Testis (tissue), 3 donors: ENCODE results near the gene HNRNPA1. TPM values are rescaled to one million over a fixed set of nuclear protein-coding genes. Genes with fewer than 3 reads are reported as not detected.

Source experiments
- DNase-seq: peaks from one replicate; pipeline ENCODE4 v3.0.0-alpha.2; 2019
- H3K27ac ChIP-seq, 2 donors: fragments of 200-600 bp; sonication (generic); one replicate each; pipeline ENCODE4 v1.5.1; 2019
- H3K27me3 ChIP-seq: fragments of 200-600 bp; sonication (generic); one replicate; pipeline ENCODE4 v1.5.1; 2019
- H3K36me3 ChIP-seq: fragments of 200-600 bp; sonication (generic); one replicate; pipeline ENCODE4 v1.5.1; 2017; ENCODE audit warnings: low read depth; ENCODE audit errors: missing control alignments
- H3K4me1 ChIP-seq: fragments of 200-600 bp; sonication (generic); one replicate; pipeline ENCODE4 v1.5.1; 2019
- H3K4me3 ChIP-seq, 2 donors: fragments of 200-600 bp; sonication (generic); one replicate each; pipeline ENCODE4 v1.5.1; 2017 to 2019
- H3K9me3 ChIP-seq: fragments of 200-600 bp; sonication (generic); one replicate; pipeline ENCODE4 v1.5.1; 2017
- CTCF ChIP-seq, 3 experiments: fragments of 450-650 bp in 2 of 3; fragments of 200-600 bp in 1 of 3; sonication (generic) in 1 of 3; IDR thresholded peaks; one replicate each; pipeline ENCODE4 v1.5.1; 2016 to 2019; ENCODE audit warnings: antibody characterized with exemption in 3 of 3, mild to moderate bottlenecking in 2 of 3, moderate library complexity in 1 of 3
- POLR2A ChIP-seq: fragments of 450-650 bp; IDR thresholded peaks from one replicate; pipeline ENCODE4 v1.6.1; 2017; ENCODE audit warnings: antibody characterized with exemption, mild to moderate bottlenecking, moderate library complexity
- WGBS, 2 donors: methylation state at CpG; one replicate each; pipeline ENCODE4 v1.1.5; 2018; 5-methylcytosine and 5-hydroxymethylcytosine counted together
- intact Hi-C: fragments of 100-400 bp; cut with DNase I; formaldehyde crosslinking; loops from one replicate; pipeline ENCODE4 v1.15.1; 2023; ENCODE audit warnings: low total_unique reads
- polyA plus RNA-seq: library from polyadenylated mRNA; stranded (reverse); fragments of 350-450 nt; fragmentation: Illumina TruSeq; extraction: RNeasy Lipid Tissue Mini Kit (QIAGEN cat#74804); gene quantifications from one replicate; pipeline ENCODE4 v1.2.3, GENCODE V29; 2014; ENCODE audit warnings: low read depth, low replicate concordance; ENCODE audit not compliant: insufficient read depth
- total RNA-seq, 2 donors: library from RNA; depleted of rRNA; stranded (reverse); fragments of >200 nt; gene quantifications; one replicate each; pipeline ENCODE4 v1.2.3, GENCODE V29; 2016

Gene HNRNPA1
- total and polyA plus RNA-seq, 3 donors from 2014 or later: 250 to 534 (median 293) TPM

- DNase-seq: no peak
- H3K4me3 ChIP-seq: no peak overlapping the region
- 88 to 95% methylated on average over 1 of the region's 1 CpG for WGBS, 2 donors
- intact Hi-C loops: no loop called here
- H3K4me1 ChIP-seq: peaks cover 8% of the 10 kb centered on the region
- TF ChIP-seq CTCF (IDR thresholded peaks at IDR 0.05): peak in 2 of 3 experiments; percentile 37 to 63
- no peak for TF ChIP-seq POLR2A
- no peaks in the 10 kb centered on the region for H3K27me3 ChIP-seq
- no peaks in the 10 kb centered on the region for H3K36me3 ChIP-seq
- H3K9me3 ChIP-seq: no peaks in the 10 kb centered on the region
- no peak overlapping the region for H3K27ac ChIP-seq
Observed at GRCh38 chr12:54251667-54252284, 28.8 kb upstream of the HNRNPA1 start.

DNA sequence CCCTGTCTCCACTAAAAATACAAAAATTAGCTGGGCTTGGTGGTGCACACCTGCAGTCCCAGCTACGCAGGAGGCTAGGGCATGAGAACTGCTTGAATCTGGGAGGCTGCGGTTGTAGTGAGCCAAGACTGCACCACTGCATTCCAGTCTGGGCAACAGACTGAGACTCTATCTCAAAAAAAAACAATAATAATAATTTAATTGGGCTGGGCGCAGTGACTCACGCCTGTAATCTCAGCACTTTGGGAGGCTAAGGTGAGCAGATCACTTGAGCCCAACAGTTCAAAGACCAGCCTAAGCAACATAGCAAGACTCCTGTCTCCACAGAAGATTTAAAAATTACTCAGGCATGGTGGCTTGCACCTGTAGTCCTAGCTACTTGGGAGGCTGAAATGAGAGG is 27.3 kb upstream of the HNRNPA1 start:
- H3K27ac ChIP-seq: no peak overlapping the region
- DNase-seq: no peak
- H3K9me3 ChIP-seq: no peaks in the 10 kb centered on the region
- H3K27me3 ChIP-seq: no peaks in the 10 kb centered on the region
- H3K36me3 ChIP-seq: no peaks in the 10 kb centered on the region
- peaks cover 8% of the 10 kb centered on the region for H3K4me1 ChIP-seq
- no peak for TF ChIP-seq CTCF (IDR thresholded peaks at IDR 0.05)
- 90 to 93% methylated on average over 4 of the region's 4 CpGs for WGBS, 2 donors
- no peak overlapping the region for H3K4me3 ChIP-seq
- intact Hi-C loops: no loop called here

DNA sequence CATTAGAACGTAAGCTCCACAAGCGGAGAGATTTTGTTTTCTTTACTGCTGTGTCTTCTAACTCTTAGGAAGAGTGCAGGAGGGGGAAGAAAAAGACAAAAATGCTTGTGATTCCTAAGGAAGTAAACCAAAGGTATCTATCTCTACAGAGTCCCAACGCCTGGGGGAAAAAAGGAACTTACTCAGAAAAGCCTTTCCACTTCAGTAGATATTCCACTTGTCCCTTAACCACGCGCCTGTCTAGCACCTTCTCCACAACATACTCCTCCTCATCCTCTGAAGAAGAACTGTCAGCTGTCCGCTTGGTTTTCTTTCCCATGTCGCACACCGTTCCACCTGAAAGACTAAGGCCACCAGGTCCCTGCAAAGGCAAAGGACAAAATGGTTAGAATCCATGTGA is 23.2 kb upstream of the HNRNPA1 start:
- no peak overlapping the region for H3K27ac ChIP-seq
- intact Hi-C loops: no loop called here

DNA sequence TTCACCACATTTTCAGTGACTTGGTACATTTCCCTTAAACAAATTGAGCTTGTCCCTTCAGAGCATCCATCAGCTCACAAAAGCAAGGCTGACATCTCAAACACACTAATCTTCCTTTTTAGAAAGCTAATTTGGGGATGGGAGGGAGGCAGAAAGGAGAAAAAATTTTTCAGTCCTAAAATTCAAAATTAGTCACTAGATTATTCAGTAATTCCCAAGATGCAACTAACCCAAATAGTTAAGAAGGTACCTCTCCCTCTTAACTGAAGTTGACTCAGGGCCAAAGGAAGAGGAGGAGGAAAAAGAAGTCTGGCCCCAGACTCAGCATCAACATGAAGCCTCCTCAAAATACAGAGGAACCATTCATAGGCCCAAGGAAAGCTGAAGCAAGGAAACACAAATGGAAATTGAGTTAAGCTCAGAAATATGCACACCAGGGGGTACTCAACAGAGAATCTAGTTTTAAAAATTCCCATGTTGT is 22.3 kb upstream of the HNRNPA1 start:
- Histone ChIP-seq H3K9me3 (no peaks in the 10 kb centered on the region), H3K4me1 (peaks cover 42% of the 10 kb centered on the region), H3K27ac (peak overlapping the region; percentile 13 to 60), H3K36me3 (no peaks in the 10 kb centered on the region), H3K4me3 (no peak overlapping the region), H3K27me3 (no peaks in the 10 kb centered on the region)
- DNase-seq: no peak
- intact Hi-C loops: no loop called here
- no peak for TF ChIP-seq CTCF (IDR thresholded peaks at IDR 0.05)
- TF ChIP-seq POLR2A: no peak

More for the DNA sequence above, 23.2 kb upstream of the HNRNPA1 start:
- TF ChIP-seq CTCF (IDR thresholded peaks at IDR 0.05): no peak
- no peak for TF ChIP-seq POLR2A
- H3K4me1 ChIP-seq: peaks cover 33% of the 10 kb centered on the region
- no peak for DNase-seq
- no peak overlapping the region for H3K4me3 ChIP-seq
- WGBS, 2 donors: 84 to 91% methylated on average over 6 to 8 of the region's 8 CpGs
- no peaks in the 10 kb centered on the region for H3K36me3 ChIP-seq
- no peaks in the 10 kb centered on the region for H3K27me3 ChIP-seq
- H3K9me3 ChIP-seq: no peaks in the 10 kb centered on the region
